SK-N-SH (cell line): Measurements from ENCODE around the gene GLS. TPM values are rescaled to one million over a fixed set of nuclear protein-coding genes. Genes with fewer than 3 reads are reported as not detected.

Experiments
- CTCF ChIA-PET: fragments of 300-600, 350-600 bp; formaldehyde crosslinking; extraction: SDS; loops from one replicate; lab custom pipeline; 2021; lab: Yijun Ruan, JAX
- POLR2A ChIA-PET: fragments of 350-600 bp; sonication (Branson Sonifier 250); formaldehyde crosslinking; extraction: SDS; loops from one replicate; lab custom pipeline; 2020; ENCODE audit warnings: antibody characterized with exemption, inconsistent platforms; lab: Yijun Ruan, JAX
- DNase-seq: peaks from one replicate; pipeline ENCODE4 v3.0.0; 2012
- H2AFZ ChIP-seq: fragments of 200-600 bp; sonication (generic); 2 replicates; pipeline ENCODE4 v1.8.1; 2016; ENCODE audit warnings: antibody characterized with exemption, mild to moderate bottlenecking, low read depth
- H3F3A ChIP-seq: fragments of 200-600 bp; sonication (generic); replicated peaks from 2 replicates; pipeline ENCODE3; 2016; ENCODE audit warnings: antibody characterized with exemption, mild to moderate bottlenecking; ENCODE audit not compliant: insufficient read depth
- H3K27ac ChIP-seq, 2 experiments: fragments of 200-500 bp in 1 of 2; fragments of 200-600 bp in 1 of 2; sonication (Bioruptor generic) in 1 of 2; sonication (generic), shearing (Covaris generic) in 1 of 2; 2 replicates each; pipeline versions ENCODE4 v1.5.1 to v1.6.1; 2014 to 2016; ENCODE audit warnings: low read depth in 2 of 2, inconsistent platforms in 1 of 2, low read length in 1 of 2, mild to moderate bottlenecking in 1 of 2, mixed read lengths in 1 of 2
- H3K27me3 ChIP-seq: fragments of 200-600 bp; sonication (generic), shearing (Covaris generic); 2 replicates; pipeline ENCODE4 v1.6.1; 2016; ENCODE audit warnings: mixed run types; ENCODE audit not compliant: insufficient read depth
- H3K36me3 ChIP-seq, 2 experiments: fragments of 200-500 bp in 1 of 2; fragments of 200-600 bp in 1 of 2; sonication (Bioruptor generic) in 1 of 2; sonication (generic) in 1 of 2; replicated peaks in 1 of 2; 2 replicates each; pipeline versions ENCODE3 to v1.5.1; 2014 to 2016; ENCODE audit warnings: low read length in 1 of 2, mild to moderate bottlenecking in 1 of 2; ENCODE audit not compliant: insufficient read depth in 2 of 2, control insufficient read depth in 1 of 2
- H3K4me1 ChIP-seq, 2 experiments: fragments of 200-500 bp in 1 of 2; fragments of 200-600 bp in 1 of 2; sonication (Bioruptor generic) in 1 of 2; sonication (generic), shearing (Covaris generic) in 1 of 2; 2 replicates each; pipeline versions ENCODE4 v1.5.1 to v1.6.1; 2014 to 2016; ENCODE audit warnings: low read depth in 1 of 2, low read length in 1 of 2, mixed run types in 1 of 2; ENCODE audit not compliant: insufficient read depth in 2 of 2, control insufficient read depth in 1 of 2
- H3K4me2 ChIP-seq: fragments of 200-600 bp; sonication (generic), shearing (Covaris generic); 2 replicates; pipeline ENCODE4 v1.6.1; 2017; ENCODE audit warnings: mixed run types
- H3K4me3 ChIP-seq, 2 experiments: fragments of 200-500 bp in 1 of 2; fragments of 200-600 bp in 1 of 2; sonication (Bioruptor generic) in 1 of 2; sonication (generic), shearing (Covaris generic) in 1 of 2; 2 replicates each; pipeline versions ENCODE4 v1.5.1 to v1.8.1; 2014 to 2016; ENCODE audit warnings: low read depth in 2 of 2, inconsistent platforms in 1 of 2, low read length in 1 of 2, mild to moderate bottlenecking in 1 of 2, mixed read lengths in 1 of 2, moderate library complexity in 1 of 2
- H3K79me2 ChIP-seq: fragments of 200-600 bp; sonication (generic); 2 replicates; pipeline ENCODE4 v1.8.1; 2017; ENCODE audit warnings: mild to moderate bottlenecking; ENCODE audit not compliant: insufficient read depth
- H3K9ac ChIP-seq: fragments of 200-600 bp; sonication (generic); 2 replicates; pipeline ENCODE4 v1.6.1; 2017; ENCODE audit warnings: mixed run types
- H3K9me2 ChIP-seq: fragments of 200-600 bp; sonication (generic); 2 replicates; pipeline ENCODE4 v1.6.1; 2017; ENCODE audit warnings: mixed run types
- H3K9me3 ChIP-seq: fragments of 200-600 bp; sonication (generic); 2 replicates; pipeline ENCODE4 v1.6.1; 2017; ENCODE audit warnings: mixed run types, mild to moderate bottlenecking, moderate library complexity
- H4K20me1 ChIP-seq: fragments of 200-600 bp; sonication (generic); 2 replicates; pipeline ENCODE4 v1.6.1; 2017; ENCODE audit warnings: mild to moderate bottlenecking, mixed run types; ENCODE audit not compliant: insufficient read depth
- CHD2 ChIP-seq: fragments of 150-350 bp; IDR thresholded peaks from 2 replicates; pipeline ENCODE4 v1.6.1; 2018; ENCODE audit warnings: low read length; ENCODE audit not compliant: partially characterized antibody
- ELF1 ChIP-seq: IDR thresholded peaks from 2 replicates; pipeline ENCODE4 v1.4.0; 2012
- EP300 ChIP-seq, 2 experiments: IDR thresholded peaks; 2 replicates each; pipeline versions ENCODE4 v1.4.0 to v1.6.1; 2012; ENCODE audit warnings: borderline replicate concordance in 1 of 2, low read depth in 1 of 2, low read length in 1 of 2
- FOSL2 ChIP-seq: IDR thresholded peaks from 2 replicates; pipeline ENCODE4 v1.4.0; 2012; ENCODE audit warnings: low read depth, mild to moderate bottlenecking, moderate library complexity, borderline replicate concordance
- GABPA ChIP-seq: IDR thresholded peaks from 2 replicates; pipeline ENCODE4 v1.4.0; 2012; ENCODE audit warnings: low read depth, mild to moderate bottlenecking
- GATA2 ChIP-seq: sonication (generic); formaldehyde crosslinking; IDR thresholded peaks from 2 replicates; pipeline ENCODE4 v1.5.0; 2020; ENCODE audit warnings: mild to moderate bottlenecking, missing genetic modification reagents
- JUND ChIP-seq: IDR thresholded peaks from 2 replicates; pipeline ENCODE4 v1.4.0; 2012
- MXI1 ChIP-seq: IDR thresholded peaks from 2 replicates; pipeline ENCODE4 v1.6.1; 2012; ENCODE audit warnings: mild to moderate bottlenecking, low read depth, low read length, improper control_type of control experiment
- NFIC ChIP-seq: IDR thresholded peaks from 2 replicates; pipeline ENCODE4 v1.4.0; 2012; ENCODE audit warnings: borderline replicate concordance
- NRF1 ChIP-seq: IDR thresholded peaks from 2 replicates; pipeline ENCODE4 v1.6.1; 2012; ENCODE audit warnings: low read depth, mild to moderate bottlenecking, low read length
- POLR2AphosphoS5 ChIP-seq: IDR thresholded peaks from 2 replicates; pipeline ENCODE4 v1.6.1; 2012; ENCODE audit warnings: low read depth, low read length
- RCOR1 ChIP-seq: fragments of 150-350 bp; IDR thresholded peaks from 2 replicates; pipeline ENCODE4 v1.6.1; 2017; ENCODE audit warnings: antibody characterized with exemption, low read length
- RFX5 ChIP-seq: IDR thresholded peaks from 2 replicates; pipeline ENCODE4 v1.6.1; 2012; ENCODE audit warnings: mild to moderate bottlenecking, improper control_type of control experiment, low read length
- RXRA ChIP-seq: IDR thresholded peaks from 2 replicates; pipeline ENCODE4 v1.4.0; 2012; ENCODE audit warnings: low read depth, mild to moderate bottlenecking, borderline replicate concordance
- SMC3 ChIP-seq: IDR thresholded peaks from 2 replicates; pipeline ENCODE4 v1.6.1; 2012; ENCODE audit warnings: low read depth, low read length, improper control_type of control experiment
- TCF12 ChIP-seq: IDR thresholded peaks from 2 replicates; pipeline ENCODE4 v1.4.0; 2012
- TEAD4 ChIP-seq: IDR thresholded peaks from 2 replicates; pipeline ENCODE4 v1.4.0; 2012; ENCODE audit warnings: mild to moderate bottlenecking, borderline replicate concordance; ENCODE audit not compliant: insufficient read depth
- WGBS: methylation state at CpG from one replicate; pipeline ENCODE4 v1.1.6; 2017; ENCODE audit warnings: low lambda C conversion rate; 5-methylcytosine and 5-hydroxymethylcytosine counted together
- polyA plus RNA-seq, 3 experiments: library from polyadenylated mRNA; depleted of rRNA; stranded (reverse); fragments of >200 nt; gene quantifications; 2 replicates each; pipeline ENCODE4 v1.2.3, GENCODE V29; 2012
- TF ChIP-seq, protein P1 (sequence below): fragments of 150-350 bp; IDR thresholded peaks from 2 replicates; pipeline ENCODE4 v1.6.1; 2017; ENCODE audit warnings: antibody characterized with exemption, low read length, low read depth, borderline replicate concordance
- TF ChIP-seq, protein P2 (sequence below): IDR thresholded peaks from 2 replicates; pipeline ENCODE4; 2012
- TF ChIP-seq, protein P3 (sequence below): fragments of 200-600 bp; sonication (generic); IDR thresholded peaks from 2 replicates; pipeline ENCODE4 v1.6.1; 2017; ENCODE audit warnings: antibody characterized with exemption, mild to moderate bottlenecking, moderate library complexity
- TF ChIP-seq, protein P4 (sequence below): IDR thresholded peaks from 2 replicates; pipeline ENCODE4 v1.4.0; 2012; ENCODE audit warnings: low read depth

GLS gene
- polyA plus RNA-seq, 1 of the 3 experiments (the other 2 are of a cell fraction) = 37.2 TPM

DNA sequence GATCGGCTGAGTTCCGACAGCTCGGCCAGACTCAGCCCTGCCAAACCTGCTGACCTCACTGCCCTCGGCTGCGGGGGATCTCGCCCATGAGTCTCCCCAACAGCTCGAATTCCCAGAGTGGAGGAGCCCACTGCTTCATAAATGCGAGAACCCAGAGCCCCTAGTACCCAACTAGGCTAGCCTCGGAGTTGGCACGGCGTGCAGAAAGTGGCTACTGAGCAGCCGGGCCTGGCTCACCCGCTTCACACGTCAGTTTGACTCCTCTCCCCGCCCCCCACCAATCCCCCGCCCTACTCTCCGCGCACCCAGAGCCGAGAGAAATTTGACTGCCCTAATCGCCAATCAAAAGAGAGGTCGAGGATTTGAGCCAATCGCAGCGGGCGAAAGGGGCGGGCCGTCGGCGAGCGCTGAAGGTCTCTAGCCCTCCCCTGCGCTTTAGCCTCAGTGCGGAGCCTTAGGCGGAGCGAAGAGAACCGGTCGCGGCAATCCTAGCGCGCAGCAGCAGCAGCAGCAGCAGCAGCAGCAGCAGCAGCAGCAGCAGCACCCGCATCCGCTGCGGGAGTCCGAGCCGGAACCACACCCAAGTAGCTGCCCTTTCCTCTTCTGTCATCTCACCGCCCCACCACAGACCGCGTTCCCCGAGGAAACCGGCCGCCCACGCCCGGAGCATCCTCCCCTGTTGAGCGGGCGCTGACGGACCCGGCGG lies at the start of gene GLS (continued):
- TF ChIP-seq, protein P1, sequence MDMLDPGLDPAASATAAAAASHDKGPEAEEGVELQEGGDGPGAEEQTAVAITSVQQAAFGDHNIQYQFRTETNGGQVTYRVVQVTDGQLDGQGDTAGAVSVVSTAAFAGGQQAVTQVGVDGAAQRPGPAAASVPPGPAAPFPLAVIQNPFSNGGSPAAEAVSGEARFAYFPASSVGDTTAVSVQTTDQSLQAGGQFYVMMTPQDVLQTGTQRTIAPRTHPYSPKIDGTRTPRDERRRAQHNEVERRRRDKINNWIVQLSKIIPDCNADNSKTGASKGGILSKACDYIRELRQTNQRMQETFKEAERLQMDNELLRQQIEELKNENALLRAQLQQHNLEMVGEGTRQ = no peak
- no peak; a peak in 1 of 4 replicates for TF ChIP-seq EP300 (IDR thresholded peaks at IDR 0.05; ENCODE audit: borderline replicate concordance in 1 of 2, low read depth in 1 of 2, low read length in 1 of 2)
- no peak; the same call in 1 of the 2 replicates for TF ChIP-seq TCF12
- TF ChIP-seq RCOR1 = peak; percentile 22; the same call in 1 of the 2 replicates
- TF ChIP-seq JUND = no peak
- no peak for TF ChIP-seq GABPA
- TF ChIP-seq CHD2 = peak; percentile 48
- TF ChIP-seq, protein P2, sequence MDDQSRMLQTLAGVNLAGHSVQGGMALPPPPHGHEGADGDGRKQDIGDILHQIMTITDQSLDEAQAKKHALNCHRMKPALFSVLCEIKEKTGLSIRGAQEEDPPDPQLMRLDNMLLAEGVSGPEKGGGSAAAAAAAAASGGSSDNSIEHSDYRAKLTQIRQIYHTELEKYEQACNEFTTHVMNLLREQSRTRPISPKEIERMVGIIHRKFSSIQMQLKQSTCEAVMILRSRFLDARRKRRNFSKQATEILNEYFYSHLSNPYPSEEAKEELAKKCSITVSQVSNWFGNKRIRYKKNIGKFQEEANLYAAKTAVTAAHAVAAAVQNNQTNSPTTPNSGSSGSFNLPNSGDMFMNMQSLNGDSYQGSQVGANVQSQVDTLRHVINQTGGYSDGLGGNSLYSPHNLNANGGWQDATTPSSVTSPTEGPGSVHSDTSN = peak; percentile 93
- no peak for TF ChIP-seq TEAD4
- no peak for TF ChIP-seq NRF1
- no peak for TF ChIP-seq RXRA

DNA sequence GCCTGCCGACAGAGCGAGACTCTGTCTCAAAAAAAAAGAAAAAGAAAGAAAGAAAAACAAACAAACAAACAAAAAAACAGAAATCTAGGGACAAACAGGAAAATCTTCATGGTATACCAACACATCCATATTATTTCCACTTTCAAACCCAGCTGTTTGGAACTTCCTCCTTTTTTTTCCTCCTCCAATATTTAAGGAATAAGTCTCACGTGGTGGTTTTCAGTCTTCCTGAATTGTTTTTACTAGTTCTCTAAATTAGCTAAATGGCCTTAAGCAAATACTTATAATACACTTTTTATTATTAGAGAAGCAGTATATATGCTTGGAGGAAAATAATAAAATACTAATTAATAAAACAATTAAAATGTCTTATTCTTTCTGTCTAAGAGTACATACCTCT lies 48.7 kb upstream of the GLS start:
- peaks cover 19% of the 10 kb centered on the region for H3F3A ChIP-seq
- no peak for DNase-seq
- peaks cover 0 to 23% of the 10 kb centered on the region in 2 experiments for H3K4me1 ChIP-seq
- no peak overlapping the region for H2AFZ ChIP-seq
- H3K9me2 ChIP-seq = no peaks in the 10 kb centered on the region
- ChIA-PET CTCF (interaction anchor here (1.0 kb wide), 2 partner anchors 12 to 19 kb away, joined by 3 read pairs; no protein-coding TSS in a partner anchor), POLR2A (no interaction called here)
- H3K79me2 ChIP-seq = no peaks in the 10 kb centered on the region
- 91% methylated on average over 3 of the region's 3 CpGs for WGBS
- H3K9me3 ChIP-seq = no peaks in the 10 kb centered on the region
- H3K4me2 ChIP-seq = no peak overlapping the region
- H3K9ac ChIP-seq = no peak overlapping the region
- no peak overlapping the region for H3K27ac ChIP-seq
- H3K4me3 ChIP-seq = no peak overlapping the region
- TF ChIP-seq POLR2AphosphoS5 (no peak), SMC3 (no peak), TCF12 (no peak), GATA2 (CRISPR knock-in tag) (no peak), ELF1 (no peak), TEAD4 (no peak), RFX5 (no peak), RXRA (no peak), NRF1 (no peak), FOSL2 (no peak), MXI1 (no peak), NFIC (no peak), EP300 (IDR thresholded peaks at IDR 0.05; ENCODE audit: borderline replicate concordance in 1 of 2, low read depth in 1 of 2, low read length in 1 of 2) (no peak)
- TF ChIP-seq, protein P3, sequence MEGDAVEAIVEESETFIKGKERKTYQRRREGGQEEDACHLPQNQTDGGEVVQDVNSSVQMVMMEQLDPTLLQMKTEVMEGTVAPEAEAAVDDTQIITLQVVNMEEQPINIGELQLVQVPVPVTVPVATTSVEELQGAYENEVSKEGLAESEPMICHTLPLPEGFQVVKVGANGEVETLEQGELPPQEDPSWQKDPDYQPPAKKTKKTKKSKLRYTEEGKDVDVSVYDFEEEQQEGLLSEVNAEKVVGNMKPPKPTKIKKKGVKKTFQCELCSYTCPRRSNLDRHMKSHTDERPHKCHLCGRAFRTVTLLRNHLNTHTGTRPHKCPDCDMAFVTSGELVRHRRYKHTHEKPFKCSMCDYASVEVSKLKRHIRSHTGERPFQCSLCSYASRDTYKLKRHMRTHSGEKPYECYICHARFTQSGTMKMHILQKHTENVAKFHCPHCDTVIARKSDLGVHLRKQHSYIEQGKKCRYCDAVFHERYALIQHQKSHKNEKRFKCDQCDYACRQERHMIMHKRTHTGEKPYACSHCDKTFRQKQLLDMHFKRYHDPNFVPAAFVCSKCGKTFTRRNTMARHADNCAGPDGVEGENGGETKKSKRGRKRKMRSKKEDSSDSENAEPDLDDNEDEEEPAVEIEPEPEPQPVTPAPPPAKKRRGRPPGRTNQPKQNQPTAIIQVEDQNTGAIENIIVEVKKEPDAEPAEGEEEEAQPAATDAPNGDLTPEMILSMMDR = no peak
- TF ChIP-seq, protein P4, sequence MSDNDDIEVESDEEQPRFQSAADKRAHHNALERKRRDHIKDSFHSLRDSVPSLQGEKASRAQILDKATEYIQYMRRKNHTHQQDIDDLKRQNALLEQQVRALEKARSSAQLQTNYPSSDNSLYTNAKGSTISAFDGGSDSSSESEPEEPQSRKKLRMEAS = no peak
- no peaks in the 10 kb centered on the region for H4K20me1 ChIP-seq
- H3K36me3 ChIP-seq = no peaks in the 10 kb centered on the region
- H3K27me3 ChIP-seq = no peaks in the 10 kb centered on the region
